ENCODE measurements around the gene TRAF6. TPM values are rescaled to one million over a fixed set of nuclear protein-coding genes. Genes with fewer than 3 reads are reported as not detected.

The TRAF6 gene
- total RNA-seq, 1 experiment from 2014 or later = 6.6 TPM

DNA sequence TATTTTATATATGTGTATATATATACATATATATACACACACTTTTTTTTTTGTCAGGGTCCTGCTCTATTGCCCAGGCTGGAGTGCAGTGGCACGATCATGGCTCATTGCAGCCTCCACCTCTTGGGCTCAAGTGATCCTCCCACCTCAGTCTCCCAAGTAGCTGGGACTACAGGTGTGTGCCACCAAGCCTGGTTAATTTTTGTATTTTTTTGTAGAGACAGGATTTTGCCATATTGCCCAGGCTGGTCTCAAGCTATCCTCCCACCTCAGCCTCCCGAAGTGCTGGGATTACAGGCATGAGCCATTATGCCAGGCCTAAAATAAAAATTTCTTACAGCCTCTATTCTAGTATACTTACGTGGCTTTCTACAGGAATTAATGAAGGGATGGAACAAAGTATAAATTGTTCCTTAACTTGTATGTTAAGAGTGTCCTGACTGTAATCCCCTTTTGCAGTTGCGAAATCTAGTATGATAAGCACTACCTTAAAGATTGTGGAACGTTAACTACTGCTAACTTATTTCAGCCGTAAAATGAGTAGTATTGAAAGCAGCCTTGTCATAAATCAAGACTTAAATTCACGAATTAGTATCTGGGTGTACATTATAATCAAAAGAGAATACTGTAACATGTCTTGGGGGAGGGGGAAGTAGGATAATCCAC lies 2.1 kb downstream of the TRAF6 start:
- ChIA-PET POLR2A (no interaction called here), CTCF (interaction anchor here (2.5 kb wide), 1 partner anchor 239 kb away, joined by 8 read pairs; no protein-coding TSS in a partner anchor)
- ATAC-seq = no peak
- peaks cover 31% of the 10 kb centered on the region for H3K27me3 Mint-ChIP-seq (ENCODE audit: low read depth)
- TF ChIP-seq, protein P1, sequence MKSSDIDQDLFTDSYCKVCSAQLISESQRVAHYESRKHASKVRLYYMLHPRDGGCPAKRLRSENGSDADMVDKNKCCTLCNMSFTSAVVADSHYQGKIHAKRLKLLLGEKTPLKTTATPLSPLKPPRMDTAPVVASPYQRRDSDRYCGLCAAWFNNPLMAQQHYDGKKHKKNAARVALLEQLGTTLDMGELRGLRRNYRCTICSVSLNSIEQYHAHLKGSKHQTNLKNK (CRISPR knock-in tag; IDR thresholded peaks at IDR 0.05) = no peak
- TF ChIP-seq, protein P2, sequence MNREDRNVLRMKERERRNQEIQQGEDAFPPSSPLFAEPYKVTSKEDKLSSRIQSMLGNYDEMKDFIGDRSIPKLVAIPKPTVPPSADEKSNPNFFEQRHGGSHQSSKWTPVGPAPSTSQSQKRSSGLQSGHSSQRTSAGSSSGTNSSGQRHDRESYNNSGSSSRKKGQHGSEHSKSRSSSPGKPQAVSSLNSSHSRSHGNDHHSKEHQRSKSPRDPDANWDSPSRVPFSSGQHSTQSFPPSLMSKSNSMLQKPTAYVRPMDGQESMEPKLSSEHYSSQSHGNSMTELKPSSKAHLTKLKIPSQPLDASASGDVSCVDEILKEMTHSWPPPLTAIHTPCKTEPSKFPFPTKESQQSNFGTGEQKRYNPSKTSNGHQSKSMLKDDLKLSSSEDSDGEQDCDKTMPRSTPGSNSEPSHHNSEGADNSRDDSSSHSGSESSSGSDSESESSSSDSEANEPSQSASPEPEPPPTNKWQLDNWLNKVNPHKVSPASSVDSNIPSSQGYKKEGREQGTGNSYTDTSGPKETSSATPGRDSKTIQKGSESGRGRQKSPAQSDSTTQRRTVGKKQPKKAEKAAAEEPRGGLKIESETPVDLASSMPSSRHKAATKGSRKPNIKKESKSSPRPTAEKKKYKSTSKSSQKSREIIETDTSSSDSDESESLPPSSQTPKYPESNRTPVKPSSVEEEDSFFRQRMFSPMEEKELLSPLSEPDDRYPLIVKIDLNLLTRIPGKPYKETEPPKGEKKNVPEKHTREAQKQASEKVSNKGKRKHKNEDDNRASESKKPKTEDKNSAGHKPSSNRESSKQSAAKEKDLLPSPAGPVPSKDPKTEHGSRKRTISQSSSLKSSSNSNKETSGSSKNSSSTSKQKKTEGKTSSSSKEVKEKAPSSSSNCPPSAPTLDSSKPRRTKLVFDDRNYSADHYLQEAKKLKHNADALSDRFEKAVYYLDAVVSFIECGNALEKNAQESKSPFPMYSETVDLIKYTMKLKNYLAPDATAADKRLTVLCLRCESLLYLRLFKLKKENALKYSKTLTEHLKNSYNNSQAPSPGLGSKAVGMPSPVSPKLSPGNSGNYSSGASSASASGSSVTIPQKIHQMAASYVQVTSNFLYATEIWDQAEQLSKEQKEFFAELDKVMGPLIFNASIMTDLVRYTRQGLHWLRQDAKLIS (CRISPR knock-in tag; IDR thresholded peaks at IDR 0.05; ENCODE audit: borderline replicate concordance) = no peak
- TF ChIP-seq JUN (CRISPR knock-in tag; IDR thresholded peaks at IDR 0.05) = no peak
- TF ChIP-seq, protein P3, sequence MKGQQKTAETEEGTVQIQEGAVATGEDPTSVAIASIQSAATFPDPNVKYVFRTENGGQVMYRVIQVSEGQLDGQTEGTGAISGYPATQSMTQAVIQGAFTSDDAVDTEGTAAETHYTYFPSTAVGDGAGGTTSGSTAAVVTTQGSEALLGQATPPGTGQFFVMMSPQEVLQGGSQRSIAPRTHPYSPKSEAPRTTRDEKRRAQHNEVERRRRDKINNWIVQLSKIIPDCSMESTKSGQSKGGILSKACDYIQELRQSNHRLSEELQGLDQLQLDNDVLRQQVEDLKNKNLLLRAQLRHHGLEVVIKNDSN (CRISPR knock-in tag; IDR thresholded peaks at IDR 0.05) = no peak
- no peak for TF ChIP-seq ZNF219 (CRISPR knock-in tag; IDR thresholded peaks at IDR 0.05; ENCODE audit: borderline replicate concordance)
- TF ChIP-seq, protein P4, sequence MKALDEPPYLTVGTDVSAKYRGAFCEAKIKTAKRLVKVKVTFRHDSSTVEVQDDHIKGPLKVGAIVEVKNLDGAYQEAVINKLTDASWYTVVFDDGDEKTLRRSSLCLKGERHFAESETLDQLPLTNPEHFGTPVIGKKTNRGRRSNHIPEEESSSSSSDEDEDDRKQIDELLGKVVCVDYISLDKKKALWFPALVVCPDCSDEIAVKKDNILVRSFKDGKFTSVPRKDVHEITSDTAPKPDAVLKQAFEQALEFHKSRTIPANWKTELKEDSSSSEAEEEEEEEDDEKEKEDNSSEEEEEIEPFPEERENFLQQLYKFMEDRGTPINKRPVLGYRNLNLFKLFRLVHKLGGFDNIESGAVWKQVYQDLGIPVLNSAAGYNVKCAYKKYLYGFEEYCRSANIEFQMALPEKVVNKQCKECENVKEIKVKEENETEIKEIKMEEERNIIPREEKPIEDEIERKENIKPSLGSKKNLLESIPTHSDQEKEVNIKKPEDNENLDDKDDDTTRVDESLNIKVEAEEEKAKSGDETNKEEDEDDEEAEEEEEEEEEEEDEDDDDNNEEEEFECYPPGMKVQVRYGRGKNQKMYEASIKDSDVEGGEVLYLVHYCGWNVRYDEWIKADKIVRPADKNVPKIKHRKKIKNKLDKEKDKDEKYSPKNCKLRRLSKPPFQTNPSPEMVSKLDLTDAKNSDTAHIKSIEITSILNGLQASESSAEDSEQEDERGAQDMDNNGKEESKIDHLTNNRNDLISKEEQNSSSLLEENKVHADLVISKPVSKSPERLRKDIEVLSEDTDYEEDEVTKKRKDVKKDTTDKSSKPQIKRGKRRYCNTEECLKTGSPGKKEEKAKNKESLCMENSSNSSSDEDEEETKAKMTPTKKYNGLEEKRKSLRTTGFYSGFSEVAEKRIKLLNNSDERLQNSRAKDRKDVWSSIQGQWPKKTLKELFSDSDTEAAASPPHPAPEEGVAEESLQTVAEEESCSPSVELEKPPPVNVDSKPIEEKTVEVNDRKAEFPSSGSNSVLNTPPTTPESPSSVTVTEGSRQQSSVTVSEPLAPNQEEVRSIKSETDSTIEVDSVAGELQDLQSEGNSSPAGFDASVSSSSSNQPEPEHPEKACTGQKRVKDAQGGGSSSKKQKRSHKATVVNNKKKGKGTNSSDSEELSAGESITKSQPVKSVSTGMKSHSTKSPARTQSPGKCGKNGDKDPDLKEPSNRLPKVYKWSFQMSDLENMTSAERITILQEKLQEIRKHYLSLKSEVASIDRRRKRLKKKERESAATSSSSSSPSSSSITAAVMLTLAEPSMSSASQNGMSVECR (CRISPR knock-in tag; IDR thresholded peaks at IDR 0.05; ENCODE audit: borderline replicate concordance) = no peak
- TF ChIP-seq ATF1 (CRISPR knock-in tag; IDR thresholded peaks at IDR 0.05) = no peak
- TF ChIP-seq ZNF416 (CRISPR knock-in tag; IDR thresholded peaks at IDR 0.05) = no peak
- TF ChIP-seq NR2C2 (CRISPR knock-in tag; IDR thresholded peaks at IDR 0.05) = no peak
- TF ChIP-seq, protein P5, sequence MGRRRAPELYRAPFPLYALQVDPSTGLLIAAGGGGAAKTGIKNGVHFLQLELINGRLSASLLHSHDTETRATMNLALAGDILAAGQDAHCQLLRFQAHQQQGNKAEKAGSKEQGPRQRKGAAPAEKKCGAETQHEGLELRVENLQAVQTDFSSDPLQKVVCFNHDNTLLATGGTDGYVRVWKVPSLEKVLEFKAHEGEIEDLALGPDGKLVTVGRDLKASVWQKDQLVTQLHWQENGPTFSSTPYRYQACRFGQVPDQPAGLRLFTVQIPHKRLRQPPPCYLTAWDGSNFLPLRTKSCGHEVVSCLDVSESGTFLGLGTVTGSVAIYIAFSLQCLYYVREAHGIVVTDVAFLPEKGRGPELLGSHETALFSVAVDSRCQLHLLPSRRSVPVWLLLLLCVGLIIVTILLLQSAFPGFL (CRISPR knock-in tag; IDR thresholded peaks at IDR 0.05; ENCODE audit: borderline replicate concordance) = no peak
- TF ChIP-seq, protein P6, sequence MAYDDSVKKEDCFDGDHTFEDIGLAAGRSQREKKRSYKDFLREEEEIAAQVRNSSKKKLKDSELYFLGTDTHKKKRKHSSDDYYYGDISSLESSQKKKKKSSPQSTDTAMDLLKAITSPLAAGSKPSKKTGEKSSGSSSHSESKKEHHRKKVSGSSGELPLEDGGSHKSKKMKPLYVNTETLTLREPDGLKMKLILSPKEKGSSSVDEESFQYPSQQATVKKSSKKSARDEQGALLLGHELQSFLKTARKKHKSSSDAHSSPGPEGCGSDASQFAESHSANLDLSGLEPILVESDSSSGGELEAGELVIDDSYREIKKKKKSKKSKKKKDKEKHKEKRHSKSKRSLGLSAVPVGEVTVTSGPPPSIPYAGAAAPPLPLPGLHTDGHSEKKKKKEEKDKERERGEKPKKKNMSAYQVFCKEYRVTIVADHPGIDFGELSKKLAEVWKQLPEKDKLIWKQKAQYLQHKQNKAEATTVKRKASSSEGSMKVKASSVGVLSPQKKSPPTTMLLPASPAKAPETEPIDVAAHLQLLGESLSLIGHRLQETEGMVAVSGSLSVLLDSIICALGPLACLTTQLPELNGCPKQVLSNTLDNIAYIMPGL (CRISPR knock-in tag; IDR thresholded peaks at IDR 0.05) = no peak
- H3K9me3 Mint-ChIP-seq = peaks cover 8% of the 10 kb centered on the region
- H3K4me3 Mint-ChIP-seq = peak overlapping the region; percentile 96
- DNase-seq (ENCODE audit: low spot score) = no peak
- H3K4me1 Mint-ChIP-seq = peaks cover 11% of the 10 kb centered on the region
- no peaks in the 10 kb centered on the region for H3K36me3 Mint-ChIP-seq
- no peak overlapping the region for H3K27ac Mint-ChIP-seq
